ENCODE measurements around the gene ZDHHC14. TPM values are rescaled to one million over a fixed set of nuclear protein-coding genes. Genes with fewer than 3 reads are reported as not detected.

The ZDHHC14 gene
- total RNA-seq, 1 donor from 2014 or later, result 26.1 TPM

DNA sequence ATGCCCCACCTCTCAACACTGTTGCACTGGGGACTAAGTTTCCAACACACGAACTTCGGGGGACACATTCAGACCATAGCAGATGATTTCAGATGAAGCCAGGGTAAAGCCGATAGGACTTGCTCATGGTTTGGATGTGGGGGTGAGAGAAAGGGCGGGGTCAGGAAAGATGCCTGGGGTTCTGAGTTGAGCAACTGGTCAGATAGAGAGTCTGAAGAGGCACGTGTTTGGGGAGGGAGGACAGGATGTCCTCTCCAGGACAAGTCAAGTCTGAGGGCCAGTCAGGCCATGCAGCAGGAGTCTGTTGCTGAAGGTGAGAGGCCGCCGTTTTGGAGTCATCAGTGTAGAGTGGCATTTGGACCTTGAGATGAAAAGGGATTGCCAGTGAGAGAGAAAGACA, 244.1 kb downstream of the ZDHHC14 start:
- Mint-ChIP-seq H3K36me3 (ENCODE audit: low read depth, unreplicated experiment) (peaks cover 4% of the 10 kb centered on the region), H3K27ac (ENCODE audit: unreplicated experiment) (no peak overlapping the region), H3K4me3 (ENCODE audit: unreplicated experiment) (no peak overlapping the region), H3K9me3 (ENCODE audit: unreplicated experiment) (no peaks in the 10 kb centered on the region), H3K27me3 (ENCODE audit: unreplicated experiment) (peaks cover 6% of the 10 kb centered on the region), H3K4me1 (ENCODE audit: unreplicated experiment) (peaks cover 20% of the 10 kb centered on the region)
- TF ChIP-seq, protein P1, sequence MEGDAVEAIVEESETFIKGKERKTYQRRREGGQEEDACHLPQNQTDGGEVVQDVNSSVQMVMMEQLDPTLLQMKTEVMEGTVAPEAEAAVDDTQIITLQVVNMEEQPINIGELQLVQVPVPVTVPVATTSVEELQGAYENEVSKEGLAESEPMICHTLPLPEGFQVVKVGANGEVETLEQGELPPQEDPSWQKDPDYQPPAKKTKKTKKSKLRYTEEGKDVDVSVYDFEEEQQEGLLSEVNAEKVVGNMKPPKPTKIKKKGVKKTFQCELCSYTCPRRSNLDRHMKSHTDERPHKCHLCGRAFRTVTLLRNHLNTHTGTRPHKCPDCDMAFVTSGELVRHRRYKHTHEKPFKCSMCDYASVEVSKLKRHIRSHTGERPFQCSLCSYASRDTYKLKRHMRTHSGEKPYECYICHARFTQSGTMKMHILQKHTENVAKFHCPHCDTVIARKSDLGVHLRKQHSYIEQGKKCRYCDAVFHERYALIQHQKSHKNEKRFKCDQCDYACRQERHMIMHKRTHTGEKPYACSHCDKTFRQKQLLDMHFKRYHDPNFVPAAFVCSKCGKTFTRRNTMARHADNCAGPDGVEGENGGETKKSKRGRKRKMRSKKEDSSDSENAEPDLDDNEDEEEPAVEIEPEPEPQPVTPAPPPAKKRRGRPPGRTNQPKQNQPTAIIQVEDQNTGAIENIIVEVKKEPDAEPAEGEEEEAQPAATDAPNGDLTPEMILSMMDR (IDR thresholded peaks at IDR 0.05; ENCODE audit: unreplicated experiment), result no peak
- DNase-seq (ENCODE audit: low spot score), result no peak

DNA sequence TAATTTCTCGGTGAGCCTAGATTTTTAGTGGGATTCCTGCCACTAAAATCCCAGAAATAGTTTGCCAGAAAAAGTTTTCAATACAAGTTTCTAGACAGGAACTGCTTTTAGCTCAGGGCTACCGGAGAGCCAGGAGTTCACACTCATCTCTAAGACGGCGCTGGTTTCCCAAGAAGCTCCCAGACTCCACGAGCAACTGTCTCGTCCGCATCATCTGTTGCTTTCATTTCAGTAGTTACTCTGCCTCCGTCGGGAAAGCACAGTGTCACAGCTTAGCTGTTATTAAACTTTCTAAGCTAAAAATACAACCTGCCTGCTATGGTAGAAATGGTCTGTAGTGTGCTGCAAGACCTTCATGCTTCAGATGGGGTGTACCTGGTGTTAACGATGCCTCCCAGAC, 244.8 kb downstream of the ZDHHC14 start:
- Mint-ChIP-seq H3K27me3 (ENCODE audit: unreplicated experiment) (peaks cover 6% of the 10 kb centered on the region), H3K27ac (ENCODE audit: unreplicated experiment) (no peak overlapping the region), H3K9me3 (ENCODE audit: unreplicated experiment) (no peaks in the 10 kb centered on the region), H3K4me3 (ENCODE audit: unreplicated experiment) (no peak overlapping the region), H3K36me3 (ENCODE audit: low read depth, unreplicated experiment) (peaks cover 4% of the 10 kb centered on the region), H3K4me1 (ENCODE audit: unreplicated experiment) (peaks cover 20% of the 10 kb centered on the region)
- TF ChIP-seq, protein P1 (IDR thresholded peaks at IDR 0.05; ENCODE audit: unreplicated experiment), result no peak
- no peak for DNase-seq (ENCODE audit: low spot score)

DNA sequence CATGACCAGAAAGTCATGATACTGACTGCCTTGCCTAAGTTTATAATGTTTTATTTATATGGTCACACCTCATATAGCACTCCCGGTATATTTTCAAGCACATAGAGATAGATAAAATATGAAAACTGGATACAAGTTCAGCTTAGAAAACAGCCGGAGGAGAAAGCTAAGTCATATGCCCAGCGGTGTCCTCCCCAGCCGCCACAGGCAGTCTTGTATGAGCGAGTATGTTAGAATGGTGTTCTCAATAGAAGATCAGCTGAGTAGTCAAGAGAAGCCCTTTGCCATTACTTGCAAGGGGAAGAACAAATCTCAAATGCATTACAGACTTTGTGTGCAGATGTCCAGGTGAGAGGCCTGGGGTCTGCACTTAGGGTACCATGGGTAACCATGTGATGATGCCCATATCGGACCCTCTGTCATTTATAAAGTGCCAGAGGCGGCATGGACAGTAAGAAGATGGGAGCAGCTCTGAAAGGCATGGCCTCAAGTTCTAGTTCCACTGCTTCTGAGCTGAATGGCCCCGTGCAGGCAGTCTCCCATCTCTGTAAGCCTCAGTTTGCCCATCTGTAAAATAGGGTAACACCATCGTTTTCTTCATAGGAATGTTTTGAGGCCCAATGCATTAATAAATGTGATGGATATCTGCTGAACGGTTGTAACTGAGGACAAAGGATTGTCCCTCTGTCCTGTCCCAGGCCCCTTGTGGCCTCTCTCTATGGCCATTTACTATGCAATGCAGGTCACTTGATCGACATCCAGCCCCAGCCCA, 246.4 kb downstream of the ZDHHC14 start:
- peaks cover 4% of the 10 kb centered on the region for H3K36me3 Mint-ChIP-seq (ENCODE audit: low read depth, unreplicated experiment)
- no peak for DNase-seq (ENCODE audit: low spot score)
- no peak overlapping the region for H3K4me3 Mint-ChIP-seq (ENCODE audit: unreplicated experiment)
- H3K9me3 Mint-ChIP-seq (ENCODE audit: unreplicated experiment), result no peaks in the 10 kb centered on the region
- TF ChIP-seq, protein P1 (IDR thresholded peaks at IDR 0.05; ENCODE audit: unreplicated experiment), result no peak
- H3K27ac Mint-ChIP-seq (ENCODE audit: unreplicated experiment), result no peak overlapping the region
- peaks cover 6% of the 10 kb centered on the region for H3K27me3 Mint-ChIP-seq (ENCODE audit: unreplicated experiment)
- peaks cover 20% of the 10 kb centered on the region for H3K4me1 Mint-ChIP-seq (ENCODE audit: unreplicated experiment)

DNA sequence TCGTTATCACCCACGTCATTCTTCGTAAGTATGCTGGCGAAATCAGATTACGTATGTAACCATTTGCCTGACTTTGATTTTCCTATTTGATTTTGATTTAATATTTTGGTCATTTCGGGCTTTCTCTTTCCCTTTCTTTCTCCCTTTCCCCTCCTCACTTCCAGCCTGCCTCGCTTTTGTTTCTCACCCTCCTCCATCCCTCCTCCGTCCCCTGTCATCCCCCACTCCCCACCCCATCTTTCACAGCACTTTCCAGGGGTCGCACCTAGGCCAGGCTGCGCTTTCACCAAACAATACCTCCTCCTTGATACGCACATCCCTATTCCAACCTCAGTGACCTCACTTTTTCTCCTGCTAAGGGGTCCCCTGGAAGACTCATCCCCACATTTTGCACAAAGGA, 247.5 kb downstream of the ZDHHC14 start:
- no peaks in the 10 kb centered on the region for H3K9me3 Mint-ChIP-seq (ENCODE audit: unreplicated experiment)
- H3K4me3 Mint-ChIP-seq (ENCODE audit: unreplicated experiment), result no peak overlapping the region
- TF ChIP-seq, protein P1 (IDR thresholded peaks at IDR 0.05; ENCODE audit: unreplicated experiment), result no peak
- no peak for DNase-seq (ENCODE audit: low spot score)
- peaks cover 18% of the 10 kb centered on the region for H3K4me1 Mint-ChIP-seq (ENCODE audit: unreplicated experiment)
- H3K36me3 Mint-ChIP-seq (ENCODE audit: low read depth, unreplicated experiment), result no peaks in the 10 kb centered on the region
- H3K27ac Mint-ChIP-seq (ENCODE audit: unreplicated experiment), result no peak overlapping the region
- no peaks in the 10 kb centered on the region for H3K27me3 Mint-ChIP-seq (ENCODE audit: unreplicated experiment)

DNA sequence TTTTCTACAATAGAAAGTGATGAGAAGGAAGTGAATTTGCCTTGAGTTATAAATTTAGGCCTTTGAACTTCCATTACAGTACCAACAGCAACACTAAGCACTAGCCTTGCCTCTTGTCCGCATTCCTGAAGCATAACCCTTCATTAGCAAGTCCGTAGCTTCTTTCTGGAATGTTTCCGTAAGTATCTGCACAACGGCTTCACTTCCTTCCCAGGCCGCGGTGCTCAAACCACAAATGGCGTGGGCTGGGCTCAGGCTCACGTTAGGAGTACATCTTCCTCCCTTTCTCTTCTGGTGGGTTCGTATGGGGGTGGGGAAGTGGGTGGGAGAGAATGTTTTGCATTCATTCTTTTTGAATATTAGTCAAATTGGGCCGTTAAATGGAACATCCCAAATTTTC, 248.2 kb downstream of the ZDHHC14 start:
- H3K27me3 Mint-ChIP-seq (ENCODE audit: unreplicated experiment), result no peaks in the 10 kb centered on the region
- no peak overlapping the region for H3K4me3 Mint-ChIP-seq (ENCODE audit: unreplicated experiment)
- TF ChIP-seq, protein P1 (IDR thresholded peaks at IDR 0.05; ENCODE audit: unreplicated experiment), result no peak
- H3K9me3 Mint-ChIP-seq (ENCODE audit: unreplicated experiment), result no peaks in the 10 kb centered on the region
- no peak for DNase-seq (ENCODE audit: low spot score)
- H3K27ac Mint-ChIP-seq (ENCODE audit: unreplicated experiment), result no peak overlapping the region
- no peaks in the 10 kb centered on the region for H3K36me3 Mint-ChIP-seq (ENCODE audit: low read depth, unreplicated experiment)
- H3K4me1 Mint-ChIP-seq (ENCODE audit: unreplicated experiment), result peaks cover 18% of the 10 kb centered on the region
